H4 (cell line): ENCODE results near the gene IKBKG. TPM values are rescaled to one million over a fixed set of nuclear protein-coding genes. Genes with fewer than 3 reads are reported as not detected.
"Not testable (repeated sequence)": the region's sequence is repeated elsewhere in the genome, so short reads cannot be mapped to it uniquely, and the experiment has no call there.

Experiments used
- DNase-seq: peaks from one replicate; pipeline ENCODE4 v3.0.0-alpha.2; 2015; ENCODE audit warnings: low spot score
- total RNA-seq: library from RNA; depleted of rRNA; stranded (reverse); fragments of >200 nt; shearing (Covaris generic); gene quantifications from 2 replicates; pipeline ENCODE4 v1.2.3, GENCODE V29; 2014

The IKBKG gene
- total RNA-seq, 1 experiment from 2014 or later = 23.0 TPM

- not testable (repeated sequence) for DNase-seq
These were observed 4.8 kb downstream of the IKBKG start for GRCh38 chrX:154552112-154552806.

DNA sequence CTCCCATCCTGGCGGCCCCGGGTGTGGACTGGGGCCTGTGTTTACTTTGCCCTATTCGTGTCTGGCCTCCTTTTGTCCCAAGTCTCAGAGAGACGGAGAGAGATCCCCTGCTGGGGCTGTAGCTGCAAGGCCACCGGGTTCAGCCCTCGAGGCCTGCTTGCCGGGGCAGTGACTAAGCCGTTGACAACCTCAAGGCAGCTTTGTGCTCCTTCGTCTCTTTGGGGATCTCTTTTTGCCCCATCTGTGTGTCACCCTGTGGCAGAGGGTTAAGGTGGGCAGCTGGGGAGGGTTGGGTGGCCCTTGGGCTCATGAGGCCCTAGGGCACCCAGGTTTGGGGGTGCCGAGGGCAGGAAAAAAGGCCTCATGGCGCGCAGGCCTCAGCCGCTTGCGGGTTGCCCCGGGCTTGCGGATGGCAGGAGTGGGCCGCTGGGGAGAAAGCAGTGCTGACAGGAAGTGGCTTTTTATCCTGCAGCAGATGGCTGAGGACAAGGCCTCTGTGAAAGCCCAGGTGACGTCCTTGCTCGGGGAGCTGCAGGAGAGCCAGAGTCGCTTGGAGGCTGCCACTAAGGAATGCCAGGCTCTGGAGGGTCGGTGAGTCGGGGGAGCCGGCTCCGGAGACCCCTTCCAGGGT is 10.8 kb downstream of the IKBKG start:
- not testable (repeated sequence) for DNase-seq

- not testable (repeated sequence) for DNase-seq
These were observed 11.5 kb downstream of the IKBKG start for GRCh38 chrX:154558896-154559295.

DNA sequence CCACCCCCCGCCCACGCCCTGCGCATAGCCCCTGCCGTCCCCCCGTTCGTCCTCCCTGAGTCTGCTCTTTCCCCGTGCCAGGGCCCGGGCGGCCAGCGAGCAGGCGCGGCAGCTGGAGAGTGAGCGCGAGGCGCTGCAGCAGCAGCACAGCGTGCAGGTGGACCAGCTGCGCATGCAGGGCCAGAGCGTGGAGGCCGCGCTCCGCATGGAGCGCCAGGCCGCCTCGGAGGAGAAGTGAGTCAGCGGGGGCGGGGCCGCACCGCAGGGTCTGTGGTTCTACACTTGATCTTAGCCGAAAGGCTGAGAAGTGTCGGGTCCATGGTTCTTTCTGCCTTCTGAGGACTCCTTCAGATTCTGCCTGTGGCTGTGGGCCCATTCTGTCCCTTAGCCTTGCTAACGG is 12.9 kb downstream of the IKBKG start:
- not testable (repeated sequence) for DNase-seq

- DNase-seq = not testable (repeated sequence)
These were observed 14.9 kb downstream of the IKBKG start for GRCh38 chrX:154562295-154562694.

DNA sequence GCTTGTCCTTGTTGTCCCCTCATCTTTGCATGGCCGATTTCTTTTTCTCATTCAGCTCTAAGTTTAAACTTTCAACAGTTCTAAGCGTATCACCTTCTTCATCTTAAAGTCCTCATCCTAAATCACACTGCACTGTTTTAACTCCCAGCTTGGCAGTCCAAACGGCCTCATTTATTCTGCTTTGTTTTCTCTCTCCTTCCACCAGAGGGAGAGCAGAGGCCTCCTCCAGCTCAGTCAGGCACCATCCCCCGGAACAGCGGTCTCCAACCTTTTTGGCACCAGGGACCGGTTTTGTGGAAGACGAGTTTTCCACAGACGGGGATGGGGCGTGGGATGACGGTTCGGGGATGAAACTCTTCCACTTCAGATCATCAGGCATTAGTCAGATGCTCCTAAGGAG is 22.9 kb downstream of the IKBKG start:
- not testable (repeated sequence) for DNase-seq

GRCh38 chrX:154573061-154573460 is 25.6 kb downstream of the IKBKG start:
- not testable (repeated sequence) for DNase-seq

GRCh38 chrX:154575076-154575475 is 27.7 kb downstream of the IKBKG start:
- not testable (repeated sequence) for DNase-seq

- not testable (repeated sequence) for DNase-seq
These were observed 35.6 kb downstream of the IKBKG start for GRCh38 chrX:154582994-154583393.

GRCh38 chrX:154584585-154585183 is 37.3 kb downstream of the IKBKG start, which contains the start of gene CTAG1A:
Gene CTAG1A, plus strand, starts transcription at chrX:154585133. Its CDS starts 74 bp downstream, at chrX:154585207.
- not testable (repeated sequence) for DNase-seq

- not testable (repeated sequence) for DNase-seq
These were observed 43.0 kb downstream of the IKBKG start for GRCh38 chrX:154590415-154590814.

DNA sequence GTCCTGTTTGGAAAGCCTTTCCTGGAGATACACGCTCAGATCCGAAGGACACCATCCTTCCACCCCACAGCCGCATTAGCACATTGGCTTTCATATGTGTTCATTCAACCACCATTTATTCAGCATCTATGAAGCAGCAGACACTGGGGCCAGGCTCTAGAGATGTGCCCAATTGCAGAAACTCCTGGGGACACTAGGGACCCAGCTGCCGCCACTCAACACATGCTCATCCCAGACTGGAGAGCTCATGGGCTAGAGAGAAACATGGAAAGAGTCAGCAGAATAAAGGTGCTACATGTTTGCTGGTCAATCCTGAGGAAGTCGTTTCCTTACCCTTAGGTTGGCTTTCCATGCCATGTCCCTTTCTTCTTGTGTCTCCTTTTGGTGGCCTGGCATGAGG is 45.1 kb downstream of the IKBKG start:
- DNase-seq = no peak

DNA sequence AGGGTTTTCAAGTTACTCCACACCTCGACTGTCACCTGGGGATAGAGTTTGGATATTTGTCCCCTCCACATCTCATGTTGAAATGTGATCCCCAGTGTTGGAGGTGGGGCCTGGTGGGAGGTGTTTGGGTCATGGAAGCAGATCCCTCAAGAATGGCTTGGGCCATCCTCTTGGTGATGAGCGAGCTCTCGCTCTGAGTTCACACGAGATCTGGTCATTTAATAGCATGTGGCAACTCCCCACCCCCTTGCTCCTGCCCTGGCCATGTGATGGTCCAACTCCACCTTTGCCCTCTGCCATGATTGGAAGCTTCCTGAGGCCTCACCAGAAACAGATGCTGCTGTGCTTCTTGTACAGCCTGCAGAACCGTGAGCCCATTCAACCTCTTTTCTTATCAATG is 45.8 kb downstream of the IKBKG start:
- DNase-seq = no peak

DNA sequence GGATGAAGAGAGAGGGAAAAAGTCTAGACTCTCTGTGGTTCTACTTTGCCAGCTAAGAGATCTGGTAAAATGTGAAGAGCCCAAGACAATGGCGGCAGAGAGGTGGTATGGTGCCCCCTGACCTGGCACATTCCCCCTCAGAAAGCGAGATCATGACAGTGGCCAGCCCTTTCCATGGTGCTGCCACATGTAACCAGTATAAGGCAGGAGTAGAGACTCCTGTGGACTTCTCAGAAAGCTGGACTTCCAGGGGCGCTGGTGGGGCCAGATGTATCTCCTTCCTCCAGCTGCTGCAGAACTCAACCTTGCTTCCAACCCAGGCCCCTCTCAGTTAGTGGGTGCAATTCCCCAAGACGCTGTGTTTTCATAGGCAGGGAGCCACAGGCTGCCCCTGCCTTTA is 47.1 kb downstream of the IKBKG start:
- DNase-seq = no peak

- no peak for DNase-seq
These were observed 48.3 kb downstream of the IKBKG start for GRCh38 chrX:154595559-154596249.

DNA sequence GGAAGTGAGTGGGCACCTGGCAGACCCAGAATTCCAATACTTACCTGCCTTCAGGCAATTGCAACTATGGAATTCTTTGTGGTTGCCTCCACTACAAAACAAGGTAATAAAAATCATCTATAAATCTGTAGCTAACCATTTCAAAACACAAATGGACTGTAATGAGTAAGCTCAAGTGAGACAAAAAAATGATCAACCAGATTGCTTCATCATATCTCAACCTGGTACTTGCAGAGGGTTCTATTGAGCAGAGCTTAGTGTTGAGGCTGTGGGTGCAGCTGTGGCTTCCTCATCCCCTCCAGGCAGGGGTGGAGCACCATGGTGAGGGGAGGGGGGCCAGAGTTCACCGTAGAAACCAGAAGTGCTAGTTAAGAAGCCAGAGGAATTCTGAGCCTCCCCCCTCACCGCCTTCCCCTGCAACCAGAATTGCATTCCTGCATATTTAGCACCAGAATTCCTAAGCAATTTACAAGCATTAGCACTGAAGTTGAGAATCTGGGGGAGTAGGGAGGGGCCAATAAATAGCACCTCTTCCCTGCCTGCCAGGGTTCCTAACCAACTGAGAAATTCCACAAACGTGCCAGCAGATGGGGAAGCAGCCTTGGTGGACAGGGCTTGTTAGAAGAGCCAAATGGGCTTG is 49.0 kb downstream of the IKBKG start:
- peak; percentile 79 for DNase-seq

DNA sequence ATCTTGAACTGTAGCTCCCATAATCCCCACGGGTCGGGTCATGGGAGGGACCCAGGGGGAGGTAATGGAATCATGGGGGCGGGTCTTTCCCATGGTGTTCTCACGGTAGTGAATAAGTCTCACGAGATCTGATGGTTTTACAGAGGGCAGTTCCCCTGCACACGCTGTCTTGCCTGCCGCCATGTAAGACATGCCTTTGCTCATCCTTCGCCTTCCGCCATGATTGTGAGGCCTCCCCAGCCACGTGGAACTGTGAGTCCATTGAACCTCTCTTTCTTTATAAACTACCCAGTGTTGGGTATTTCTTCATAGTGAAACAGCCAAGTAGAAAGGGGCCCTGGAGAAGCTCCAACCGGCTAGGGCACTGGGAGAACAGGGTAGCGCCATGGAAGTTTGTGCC is 49.8 kb downstream of the IKBKG start:
- DNase-seq = no peak

DNA sequence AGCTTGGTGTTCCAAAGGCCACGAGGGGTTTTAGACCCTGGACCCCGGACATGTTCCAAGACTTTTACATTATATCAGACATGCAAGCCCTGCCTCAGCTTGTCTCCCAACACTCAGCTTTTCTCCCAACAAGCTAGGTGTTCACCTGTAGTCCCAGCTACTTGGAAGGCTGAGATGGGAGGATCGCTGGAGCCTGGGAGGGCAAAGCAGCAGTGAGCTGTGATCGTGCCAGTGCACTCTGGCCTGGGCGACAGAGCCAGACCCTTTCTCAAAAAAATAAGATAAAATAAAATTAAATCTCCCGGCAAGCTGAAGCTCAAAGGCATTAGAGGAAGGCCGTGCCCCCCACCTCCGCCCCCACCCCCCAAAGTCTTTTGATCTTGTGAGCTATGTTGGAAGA is 51.2 kb downstream of the IKBKG start:
- no peak for DNase-seq

DNA sequence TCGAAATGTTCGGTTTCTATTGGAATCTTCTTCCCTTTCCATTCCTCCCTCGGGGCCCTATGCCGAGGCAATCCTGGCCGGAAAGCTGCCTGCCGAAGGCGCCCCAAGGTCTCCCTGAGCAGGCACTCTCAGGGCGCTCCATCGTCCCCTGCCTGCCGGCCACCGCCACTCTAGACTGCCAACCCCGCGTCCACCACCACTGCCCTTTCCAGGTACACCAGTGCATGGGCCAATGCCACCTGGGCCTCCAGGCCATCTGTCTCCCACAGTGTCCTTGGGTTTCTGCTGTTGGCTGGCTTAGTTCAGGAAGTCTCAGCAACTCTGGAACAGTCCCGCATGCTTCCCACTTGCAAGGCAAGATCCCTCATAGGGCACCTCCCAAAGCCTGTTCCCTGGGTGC is 52.1 kb downstream of the IKBKG start:
- no peak for DNase-seq

DNA sequence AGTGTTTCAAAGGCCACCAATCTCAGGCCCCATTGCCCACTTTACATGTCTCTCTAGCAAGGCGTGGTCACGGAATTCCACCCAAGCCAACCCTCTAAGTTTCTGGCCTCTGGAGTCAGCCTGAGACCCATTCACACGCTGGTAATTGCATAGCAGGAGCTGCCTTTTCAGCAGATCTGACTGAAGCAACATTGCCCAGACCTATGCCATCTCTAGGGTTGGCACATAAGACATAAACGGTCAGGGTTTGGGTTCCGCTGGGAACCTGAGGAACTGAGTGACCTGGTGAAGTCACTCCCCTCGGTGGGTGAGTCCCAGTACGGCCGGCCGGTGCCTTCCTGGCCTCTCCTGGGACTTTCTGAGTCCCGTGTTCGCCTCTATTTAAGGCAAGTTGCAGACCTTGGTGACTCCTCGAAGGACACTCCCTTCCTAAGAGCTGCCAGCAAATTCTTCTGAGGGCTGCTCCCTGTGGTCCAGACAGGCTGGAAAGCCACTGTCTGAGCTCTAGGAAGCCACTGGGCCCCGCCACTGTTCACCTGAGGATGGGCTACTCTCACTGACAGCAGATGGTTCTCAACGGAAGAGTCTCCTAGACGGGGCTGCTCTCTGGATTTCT is 53.4 kb downstream of the IKBKG start:
- DNase-seq = peak; percentile 63

DNA sequence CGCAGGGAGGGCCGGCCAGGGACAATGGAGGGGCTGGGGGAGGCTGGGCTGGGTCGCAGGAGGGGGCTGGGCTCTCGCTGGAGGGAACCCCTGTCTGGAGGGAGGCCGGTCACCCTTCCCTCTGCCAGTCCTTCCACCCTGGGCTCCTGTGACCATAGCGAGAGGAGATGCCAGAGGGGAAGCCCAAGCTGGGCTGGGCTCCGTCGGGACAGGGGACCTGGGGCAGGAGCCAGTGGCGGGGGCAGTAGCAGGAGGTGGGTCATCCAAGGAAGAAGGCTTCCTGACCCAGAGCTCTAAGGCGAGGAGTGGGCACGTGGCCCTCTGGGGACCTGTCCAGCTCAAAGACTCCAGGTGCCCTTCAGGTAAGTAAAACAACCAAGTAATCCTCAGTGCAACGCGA is 54.8 kb downstream of the IKBKG start:
- no peak for DNase-seq
